ENCODE results near the gene FLOT2.
A peak's percentile ranks its signal among the peaks of the same experiment; 100 is the strongest.

FLOT2 gene, protein sequence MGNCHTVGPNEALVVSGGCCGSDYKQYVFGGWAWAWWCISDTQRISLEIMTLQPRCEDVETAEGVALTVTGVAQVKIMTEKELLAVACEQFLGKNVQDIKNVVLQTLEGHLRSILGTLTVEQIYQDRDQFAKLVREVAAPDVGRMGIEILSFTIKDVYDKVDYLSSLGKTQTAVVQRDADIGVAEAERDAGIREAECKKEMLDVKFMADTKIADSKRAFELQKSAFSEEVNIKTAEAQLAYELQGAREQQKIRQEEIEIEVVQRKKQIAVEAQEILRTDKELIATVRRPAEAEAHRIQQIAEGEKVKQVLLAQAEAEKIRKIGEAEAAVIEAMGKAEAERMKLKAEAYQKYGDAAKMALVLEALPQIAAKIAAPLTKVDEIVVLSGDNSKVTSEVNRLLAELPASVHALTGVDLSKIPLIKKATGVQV

DNA sequence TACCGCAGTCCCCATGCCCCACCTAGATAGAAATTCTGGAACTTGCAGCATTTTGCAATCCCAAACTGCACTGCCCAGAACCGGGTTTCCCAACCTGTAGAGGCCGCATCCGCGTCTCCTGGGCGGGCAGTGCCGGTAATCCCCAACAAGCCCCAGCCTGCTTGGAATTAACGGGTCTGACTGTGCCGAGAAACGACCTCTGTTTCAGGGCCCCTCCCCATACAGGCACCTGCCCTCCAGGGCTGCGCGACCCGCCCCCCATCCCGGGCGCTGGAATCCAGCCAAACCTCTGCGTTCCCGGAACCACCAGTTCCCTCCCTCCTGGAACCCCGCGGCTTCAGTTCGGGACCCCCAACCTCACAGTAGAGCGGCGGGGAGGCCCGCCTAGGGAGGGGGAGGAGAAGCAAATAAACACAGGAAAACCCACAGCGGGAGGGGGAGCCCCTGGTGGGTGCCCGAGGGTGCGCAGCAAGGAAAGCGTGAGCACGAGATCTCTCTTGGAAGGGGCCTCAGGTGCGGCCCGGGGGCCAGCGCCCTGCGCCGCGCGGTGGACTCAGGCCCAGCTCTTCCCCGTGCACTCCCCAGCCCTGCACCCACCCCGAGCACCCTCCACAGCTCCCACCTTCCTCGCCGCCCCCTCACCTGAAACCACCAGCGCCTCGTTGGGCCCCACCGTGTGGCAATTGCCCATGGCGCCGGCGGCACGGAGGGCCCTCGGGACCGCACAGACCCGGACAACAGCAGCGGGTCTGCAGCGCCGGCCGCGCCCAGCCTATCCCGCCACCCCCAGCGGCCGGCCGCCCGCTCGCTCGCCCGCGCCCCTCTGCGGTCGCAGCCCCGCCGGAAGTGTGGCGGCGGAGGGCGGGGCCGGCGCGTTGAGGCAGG is at the start of gene FLOT2:
TSS of gene FLOT2 (minus strand) at position 850 of the 885 bp plus-strand sequence. CDS start at position 691, 159 bp downstream.
- Histone ChIP-seq H3F3A (ENCODE audit: control insufficient read depth, insufficient read depth) (peaks cover 19% of the 10 kb centered on the region), H3K4me1 (ENCODE audit: control insufficient read depth, low read length) (peaks cover 65% of the 10 kb centered on the region), H4K20me1 (ENCODE audit: control insufficient read depth, insufficient read depth, low read depth, low read length) (no peaks in the 10 kb centered on the region), H3K36me3 (ENCODE audit: control insufficient read depth, low read length) (peaks cover 49% of the 10 kb centered on the region), H3K27ac (ENCODE audit: low read depth, low read length) (peak within 1 kb of the TSS; percentile 58), H3K4me3 (ENCODE audit: low read length) (peak within 1 kb of the TSS; percentile 89), H3K79me2 (ENCODE audit: control insufficient read depth, low read length) (peaks cover 54% of the 10 kb centered on the region), H3K4me2 (ENCODE audit: low read length) (peak within 1 kb of the TSS; percentile 77), H3K9me2 (replicated peaks; ENCODE audit: control insufficient read depth, low read length) (no peaks in the 10 kb centered on the region), H3K27me3 (ENCODE audit: control insufficient read depth, low read length) (no peaks in the 10 kb centered on the region), H3K9me3 (ENCODE audit: control insufficient read depth, insufficient read depth, low read length) (no peaks in the 10 kb centered on the region)
- TF ChIP-seq EZH2phosphoT487 (IDR thresholded peaks at IDR 0.05; ENCODE audit: borderline replicate concordance, low read length), result no peak
- TF ChIP-seq, protein P1, sequence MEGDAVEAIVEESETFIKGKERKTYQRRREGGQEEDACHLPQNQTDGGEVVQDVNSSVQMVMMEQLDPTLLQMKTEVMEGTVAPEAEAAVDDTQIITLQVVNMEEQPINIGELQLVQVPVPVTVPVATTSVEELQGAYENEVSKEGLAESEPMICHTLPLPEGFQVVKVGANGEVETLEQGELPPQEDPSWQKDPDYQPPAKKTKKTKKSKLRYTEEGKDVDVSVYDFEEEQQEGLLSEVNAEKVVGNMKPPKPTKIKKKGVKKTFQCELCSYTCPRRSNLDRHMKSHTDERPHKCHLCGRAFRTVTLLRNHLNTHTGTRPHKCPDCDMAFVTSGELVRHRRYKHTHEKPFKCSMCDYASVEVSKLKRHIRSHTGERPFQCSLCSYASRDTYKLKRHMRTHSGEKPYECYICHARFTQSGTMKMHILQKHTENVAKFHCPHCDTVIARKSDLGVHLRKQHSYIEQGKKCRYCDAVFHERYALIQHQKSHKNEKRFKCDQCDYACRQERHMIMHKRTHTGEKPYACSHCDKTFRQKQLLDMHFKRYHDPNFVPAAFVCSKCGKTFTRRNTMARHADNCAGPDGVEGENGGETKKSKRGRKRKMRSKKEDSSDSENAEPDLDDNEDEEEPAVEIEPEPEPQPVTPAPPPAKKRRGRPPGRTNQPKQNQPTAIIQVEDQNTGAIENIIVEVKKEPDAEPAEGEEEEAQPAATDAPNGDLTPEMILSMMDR (IDR thresholded peaks at IDR 0.05; ENCODE audit: low read depth, low read length, poor library complexity, severe bottlenecking), result no peak

DNA sequence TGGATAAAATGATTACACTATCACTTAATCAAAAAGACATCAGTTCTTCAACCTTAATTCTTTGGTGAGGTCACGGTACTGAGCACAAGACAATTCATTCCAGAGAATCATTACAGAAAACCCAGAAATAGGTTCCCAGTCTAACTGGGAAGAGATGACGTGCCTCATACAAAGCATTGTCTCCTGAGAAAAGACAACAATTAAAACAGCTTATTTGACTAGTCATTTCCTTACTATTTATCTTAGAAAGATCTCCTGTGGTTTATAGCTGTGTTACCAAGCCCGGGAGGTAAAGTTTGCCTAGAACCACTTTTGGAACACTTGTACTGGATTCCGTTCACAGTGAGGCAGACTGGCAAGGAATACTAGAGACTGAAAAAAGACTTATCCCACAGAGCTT is 48.7 kb upstream of the FLOT2 start:
- H3K79me2 ChIP-seq (ENCODE audit: control insufficient read depth, low read length), result peaks cover 100% of the 10 kb centered on the region
- H3K9me3 ChIP-seq (ENCODE audit: control insufficient read depth, insufficient read depth, low read length), result no peaks in the 10 kb centered on the region
- H3K4me2 ChIP-seq (ENCODE audit: low read length), result peak overlapping the region; percentile 42
- H3K27ac ChIP-seq (ENCODE audit: low read depth, low read length), result no peak overlapping the region
- peaks cover 85% of the 10 kb centered on the region for H3K36me3 ChIP-seq (ENCODE audit: control insufficient read depth, low read length)
- H3F3A ChIP-seq (ENCODE audit: control insufficient read depth, insufficient read depth), result 0 out of 2 replicates have a peak, but pooled peaks cover 8% of the 10 kb centered on the region
- peaks cover 27% of the 10 kb centered on the region for H4K20me1 ChIP-seq (ENCODE audit: control insufficient read depth, insufficient read depth, low read depth, low read length)
- H3K4me3 ChIP-seq (ENCODE audit: low read length), result no peak overlapping the region
- TF ChIP-seq EZH2phosphoT487 (IDR thresholded peaks at IDR 0.05; ENCODE audit: borderline replicate concordance, low read length), result no peak
- TF ChIP-seq, protein P1 (IDR thresholded peaks at IDR 0.05; ENCODE audit: low read depth, low read length, poor library complexity, severe bottlenecking), result no peak
- H3K27me3 ChIP-seq (ENCODE audit: control insufficient read depth, low read length), result no peaks in the 10 kb centered on the region
- no peaks in the 10 kb centered on the region for H3K9me2 ChIP-seq (replicated peaks; ENCODE audit: control insufficient read depth, low read length)
- H3K4me1 ChIP-seq (ENCODE audit: control insufficient read depth, low read length), result peaks cover 43% of the 10 kb centered on the region

DNA sequence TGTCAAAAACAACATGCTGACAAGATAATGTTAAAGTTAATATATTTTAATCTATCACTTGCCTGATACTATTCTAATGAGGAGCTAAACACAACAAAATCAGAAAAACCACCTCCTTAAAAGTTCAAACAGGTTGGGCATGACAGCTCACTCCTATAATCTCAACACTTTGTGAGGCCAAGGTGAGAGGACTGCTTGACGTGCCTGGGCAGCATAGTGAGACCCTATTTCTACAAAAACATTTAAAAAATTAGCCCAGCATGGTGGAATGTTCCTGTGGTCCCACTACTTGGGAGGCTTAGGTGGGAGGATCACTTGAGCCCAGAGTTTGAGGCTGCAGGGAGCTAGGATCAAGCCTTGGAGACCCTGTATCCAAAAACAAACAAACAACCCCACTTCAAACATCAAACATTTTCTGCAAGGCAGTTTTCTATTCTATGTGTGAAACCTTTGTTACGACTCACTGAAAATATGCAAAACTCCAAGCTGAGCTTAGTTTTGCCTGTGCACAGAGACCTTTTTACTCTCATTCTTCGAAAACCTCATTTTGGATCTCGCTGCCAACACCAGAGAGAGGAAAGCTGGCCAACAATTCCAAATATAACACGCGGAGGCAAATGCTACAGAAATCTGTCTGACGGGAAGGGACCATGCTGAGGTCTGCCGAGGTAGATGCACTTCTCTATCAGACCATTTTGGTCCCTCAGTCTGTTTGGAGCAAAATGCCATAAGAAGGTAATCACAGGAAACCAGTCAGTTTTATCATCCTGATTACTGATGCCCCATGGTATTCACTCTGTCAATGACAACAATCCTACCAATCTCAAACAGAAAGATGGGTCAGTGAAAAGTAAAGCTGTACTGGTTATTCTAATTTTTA is 47.6 kb upstream of the FLOT2 start:
- peak overlapping the region; percentile 7; the same call in 1 of the 2 replicates for H3K4me3 ChIP-seq (ENCODE audit: low read length)
- no peaks in the 10 kb centered on the region for H3K9me2 ChIP-seq (replicated peaks; ENCODE audit: control insufficient read depth, low read length)
- peaks cover 100% of the 10 kb centered on the region for H3K79me2 ChIP-seq (ENCODE audit: control insufficient read depth, low read length)
- H3F3A ChIP-seq (ENCODE audit: control insufficient read depth, insufficient read depth), result 0 out of 2 replicates have a peak, but pooled peaks cover 3% of the 10 kb centered on the region
- H4K20me1 ChIP-seq (ENCODE audit: control insufficient read depth, insufficient read depth, low read depth, low read length), result peaks cover 27% of the 10 kb centered on the region
- H3K9me3 ChIP-seq (ENCODE audit: control insufficient read depth, insufficient read depth, low read length), result no peaks in the 10 kb centered on the region
- peaks cover 91% of the 10 kb centered on the region for H3K36me3 ChIP-seq (ENCODE audit: control insufficient read depth, low read length)
- no peak overlapping the region for H3K27ac ChIP-seq (ENCODE audit: low read depth, low read length)
- peaks cover 43% of the 10 kb centered on the region for H3K4me1 ChIP-seq (ENCODE audit: control insufficient read depth, low read length)
- no peaks in the 10 kb centered on the region for H3K27me3 ChIP-seq (ENCODE audit: control insufficient read depth, low read length)
- TF ChIP-seq, protein P1 (IDR thresholded peaks at IDR 0.05; ENCODE audit: low read depth, low read length, poor library complexity, severe bottlenecking), result no peak
- peak overlapping the region; percentile 42 for H3K4me2 ChIP-seq (ENCODE audit: low read length)

All from DOHH2 (cell line).